Head of caudate nucleus (tissue), 42 donors: ENCODE data around the gene CLECL1.
"Not testable (repeated sequence)": the region's sequence is repeated elsewhere in the genome, so short reads cannot be mapped to it uniquely, and the experiment has no call there.

ENCODE experiments used
- DNase-seq, 42 donors: peaks; one replicate each; pipeline versions ENCODE4 v3.0.0 to v3.0.0-alpha.2; 2020 to 2021; ENCODE audit warnings: mixed read lengths in 7 of 42
- intact Hi-C: fragments of 100-400 bp; cut with DNase I; formaldehyde crosslinking; loops from one replicate; pipeline ENCODE4 v1.15.0; 2022

The CLECL1 gene

DNA sequence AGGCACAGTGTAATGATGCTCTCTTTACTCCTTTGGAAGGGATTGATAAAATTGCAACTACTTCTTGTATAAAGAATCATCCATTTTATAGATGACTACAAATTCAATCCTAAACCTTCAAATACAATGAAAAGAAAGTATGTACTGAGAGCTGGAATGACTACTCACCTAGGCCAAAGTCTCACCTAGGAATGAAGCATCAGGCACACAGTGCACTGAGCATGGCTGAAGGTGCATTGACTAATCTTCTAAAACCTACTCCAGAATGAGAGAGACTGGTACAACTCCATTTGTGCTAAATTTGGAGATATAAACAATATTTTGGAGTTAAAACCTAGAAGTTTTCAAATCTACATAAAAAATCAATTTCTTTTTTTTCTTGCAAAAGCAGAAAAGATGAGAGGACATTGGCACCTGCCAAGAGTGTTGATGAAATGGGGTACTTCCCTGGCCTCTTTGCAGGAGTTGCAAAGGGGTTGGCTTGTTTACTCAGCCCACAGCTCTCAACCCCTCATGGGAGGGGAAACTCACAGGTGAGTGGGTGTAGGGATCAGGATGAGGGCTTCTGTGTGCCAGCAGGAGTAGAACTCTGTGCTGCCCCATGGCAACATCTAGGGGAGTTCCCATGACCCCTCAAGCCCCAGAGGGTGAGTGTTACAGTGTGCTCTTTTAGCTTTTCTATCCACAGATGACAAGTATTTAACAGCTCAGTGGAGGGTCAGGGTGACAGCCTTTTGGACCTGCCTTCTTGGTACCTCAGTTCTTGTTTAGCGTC lies 31.3 kb downstream of the CLECL1 start:
- no peak for DNase-seq
- intact Hi-C loops, result no loop called here

DNA sequence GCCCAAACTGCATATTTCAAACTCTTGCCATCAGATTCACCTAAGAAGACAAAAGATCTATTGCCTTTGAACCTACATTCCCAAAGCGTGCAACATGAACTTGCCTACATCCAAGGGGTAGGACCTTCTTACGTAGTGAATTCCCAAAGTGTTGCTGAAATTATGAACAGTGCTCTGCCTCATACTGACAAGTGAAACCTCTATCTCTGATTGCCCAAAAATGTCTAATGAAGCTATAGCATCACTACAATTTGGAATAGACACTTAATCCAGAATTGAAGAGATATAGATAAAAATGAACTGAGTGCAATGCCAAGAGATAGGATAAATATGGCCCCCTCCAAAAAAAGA lies 32.3 kb downstream of the CLECL1 start:
- DNase-seq, result no peak
- intact Hi-C loops, result no loop called here

GRCh38 chr12:9699898-9700605 lies 32.8 kb downstream of the CLECL1 start:
- intact Hi-C loops, result no loop called here

GRCh38 chr12:9699269-9699897 lies 33.5 kb downstream of the CLECL1 start:
- intact Hi-C loops, result no loop called here
- DNase-seq, result no peak

More at GRCh38 chr12:9699898-9700605, 32.8 kb downstream of the CLECL1 start:
- DNase-seq, result no peak

GRCh38 chr12:9698681-9699080 lies 34.2 kb downstream of the CLECL1 start:
- no peak for DNase-seq
- intact Hi-C loops, result no loop called here

- intact Hi-C loops, result no loop called here
- DNase-seq, result no peak
These were observed 35.3 kb downstream of the CLECL1 start for GRCh38 chr12:9697619-9698018.

DNA sequence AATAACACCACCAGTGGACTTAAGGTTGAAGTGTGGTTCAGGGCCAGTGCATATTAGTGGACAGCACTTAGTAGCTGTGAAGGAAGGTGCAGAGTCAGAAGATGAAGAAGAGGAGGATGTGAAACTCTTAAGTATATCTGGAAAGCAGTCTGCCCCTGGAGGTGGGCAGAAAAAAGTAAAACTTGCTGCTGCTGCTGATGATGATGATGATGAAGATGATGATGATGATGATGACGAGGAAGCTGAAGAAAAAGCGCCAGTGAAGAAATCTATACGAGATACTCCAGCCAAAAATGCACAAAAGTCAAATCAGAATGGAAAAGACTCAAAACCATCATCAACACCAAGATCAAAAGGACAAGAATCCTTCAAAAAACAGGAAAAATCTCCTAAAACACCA lies 37.2 kb downstream of the CLECL1 start:
- intact Hi-C loops, DNase-seq: not testable (repeated sequence)

DNA sequence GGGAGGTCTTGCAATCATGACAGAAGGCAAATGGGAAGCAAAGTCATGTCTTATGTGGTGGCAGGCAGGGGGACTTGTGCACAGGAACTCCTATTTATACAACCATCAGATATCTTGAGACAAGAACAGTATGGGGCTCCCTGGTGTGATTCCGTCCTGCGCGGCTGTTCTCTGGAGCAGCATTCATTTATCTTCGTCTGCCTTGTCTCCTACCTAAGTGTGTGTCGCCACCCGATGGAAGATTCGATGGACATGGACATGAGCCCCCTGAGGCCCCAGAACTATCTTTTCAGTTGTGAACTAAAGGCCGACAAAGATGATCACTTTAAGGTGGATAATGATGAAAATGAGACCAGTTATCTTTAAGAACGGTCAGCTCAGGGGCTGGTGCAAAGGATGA lies 37.7 kb downstream of the CLECL1 start:
- intact Hi-C loops, DNase-seq: not testable (repeated sequence)

DNA sequence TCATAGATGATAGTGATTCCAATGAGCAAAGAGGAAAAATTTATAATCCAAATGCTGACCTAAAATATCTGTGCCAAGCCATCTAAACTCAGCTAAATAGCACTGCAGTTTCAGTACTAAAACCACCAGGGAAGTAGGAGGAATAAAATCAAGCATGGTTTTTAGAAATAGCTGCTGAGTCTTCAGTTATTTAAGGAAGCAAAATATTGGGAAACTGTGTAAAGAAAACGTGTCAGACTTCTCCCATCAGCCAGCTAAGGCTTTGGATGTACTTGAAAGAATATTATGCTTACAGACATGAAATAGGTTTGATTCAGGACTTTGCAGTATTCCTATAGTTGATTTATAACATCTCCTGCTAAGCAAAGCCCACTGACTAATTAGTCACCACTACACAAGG lies 38.7 kb downstream of the CLECL1 start:
- DNase-seq, result peak in 1 of 42 donors; percentile 14
- intact Hi-C loops, result no loop called here

DNA sequence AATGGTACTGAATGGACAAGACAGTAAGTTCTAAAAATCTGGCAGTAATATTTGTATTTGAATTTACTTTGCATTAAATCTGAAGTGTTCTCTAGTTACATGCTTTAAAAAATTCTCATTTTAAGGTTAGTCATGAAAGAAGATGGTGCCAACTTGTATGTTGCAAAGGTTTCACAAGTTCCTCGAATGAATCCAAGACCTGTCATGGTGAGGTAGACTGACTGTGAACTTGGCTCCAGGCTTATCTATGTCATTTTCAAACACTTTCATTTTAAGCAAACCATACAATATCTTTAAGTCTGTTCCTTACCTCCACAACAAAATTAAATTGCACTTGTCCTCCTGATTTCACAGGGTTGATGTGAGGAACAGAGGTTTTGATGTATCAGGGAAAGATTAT lies 40.0 kb downstream of the CLECL1 start:
- intact Hi-C loops, result no loop called here
- DNase-seq, result no peak

DNA sequence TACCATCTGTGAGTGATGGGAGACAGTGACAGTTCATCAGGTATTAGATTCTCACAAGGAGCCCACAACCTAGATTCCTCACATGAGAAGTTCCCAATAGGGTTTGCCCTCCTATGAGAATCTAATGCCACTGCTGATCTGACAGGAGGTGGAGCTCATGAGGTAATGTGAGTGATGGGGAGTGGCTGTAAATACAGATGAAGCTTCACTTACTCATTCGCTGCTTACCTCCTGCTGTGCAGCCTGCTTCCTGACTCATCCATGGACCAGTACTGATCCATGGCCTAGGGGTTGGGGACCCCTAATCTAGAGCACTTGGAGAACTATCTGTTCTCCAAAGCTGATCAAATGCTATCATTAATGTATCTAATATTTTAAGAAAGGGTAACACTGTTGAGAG lies 45.7 kb downstream of the CLECL1 start:
- DNase-seq, result no peak
- intact Hi-C loops, result no loop called here

DNA sequence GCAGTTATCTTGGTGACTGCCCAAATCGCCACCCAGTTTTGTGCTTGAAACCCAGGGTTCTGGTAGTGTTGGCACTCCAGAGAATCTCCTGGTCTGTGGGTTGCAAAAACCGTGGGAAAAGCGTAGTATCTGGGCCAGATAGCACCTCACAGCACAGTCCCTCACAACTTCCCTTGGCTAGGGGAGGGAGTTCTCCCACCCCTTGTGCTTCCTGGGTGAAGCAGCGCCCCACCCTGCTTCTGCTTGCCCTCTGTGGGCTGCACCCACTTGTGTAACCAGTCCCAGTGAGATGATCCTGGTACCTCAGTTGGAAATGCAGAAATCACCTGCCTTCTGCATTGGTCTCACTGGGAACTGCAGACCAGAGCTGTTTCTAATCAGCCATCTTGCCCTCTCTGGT lies 47.0 kb downstream of the CLECL1 start:
- intact Hi-C loops, result no loop called here
- DNase-seq, result no peak

GRCh38 chr12:9685366-9685765 lies 47.5 kb downstream of the CLECL1 start:
- intact Hi-C loops, DNase-seq: not testable (repeated sequence)

DNA sequence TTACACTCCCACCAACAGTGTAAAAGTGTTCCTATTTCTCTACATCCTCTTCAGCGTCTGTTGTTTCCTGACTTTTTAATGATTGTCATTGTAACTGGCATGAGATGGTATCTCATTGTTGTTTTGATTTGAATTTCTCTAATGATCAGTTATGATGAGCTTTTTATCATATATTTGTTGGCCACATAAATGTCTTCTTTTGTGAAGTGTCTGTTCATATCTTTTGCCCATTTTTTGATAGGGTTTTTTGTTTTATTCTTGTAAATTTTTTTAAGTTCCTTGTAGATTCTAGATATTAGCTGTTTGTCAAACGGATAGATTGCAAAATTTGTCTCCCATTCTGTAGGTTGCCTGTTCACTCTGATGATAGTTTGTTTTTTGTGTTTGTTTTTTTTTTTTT lies 49.9 kb downstream of the CLECL1 start:
- intact Hi-C loops, DNase-seq: not testable (repeated sequence)

- DNase-seq, intact Hi-C loops: not testable (repeated sequence)
These were observed 50.4 kb downstream of the CLECL1 start for GRCh38 chr12:9682508-9682907.

DNA sequence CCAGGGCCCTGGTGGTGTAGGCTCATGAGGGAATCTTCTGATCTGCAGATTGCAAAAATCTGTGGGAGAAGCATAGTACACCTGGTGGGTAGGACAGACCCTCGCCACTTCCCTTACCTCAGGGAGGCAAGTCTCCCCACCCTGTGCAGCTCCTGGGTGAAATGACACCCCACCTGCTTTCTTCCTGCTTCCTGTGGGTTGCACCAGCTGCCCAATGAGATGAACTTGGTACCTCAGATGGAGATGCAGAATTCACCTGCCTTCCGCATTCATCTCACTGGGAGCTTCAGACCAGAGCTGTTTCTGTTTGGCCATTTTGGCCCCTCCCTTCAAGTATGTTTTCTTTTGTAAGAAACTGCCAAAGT lies 58.7 kb downstream of the CLECL1 start:
- no peak for DNase-seq
- intact Hi-C loops, result no loop called here

DNA sequence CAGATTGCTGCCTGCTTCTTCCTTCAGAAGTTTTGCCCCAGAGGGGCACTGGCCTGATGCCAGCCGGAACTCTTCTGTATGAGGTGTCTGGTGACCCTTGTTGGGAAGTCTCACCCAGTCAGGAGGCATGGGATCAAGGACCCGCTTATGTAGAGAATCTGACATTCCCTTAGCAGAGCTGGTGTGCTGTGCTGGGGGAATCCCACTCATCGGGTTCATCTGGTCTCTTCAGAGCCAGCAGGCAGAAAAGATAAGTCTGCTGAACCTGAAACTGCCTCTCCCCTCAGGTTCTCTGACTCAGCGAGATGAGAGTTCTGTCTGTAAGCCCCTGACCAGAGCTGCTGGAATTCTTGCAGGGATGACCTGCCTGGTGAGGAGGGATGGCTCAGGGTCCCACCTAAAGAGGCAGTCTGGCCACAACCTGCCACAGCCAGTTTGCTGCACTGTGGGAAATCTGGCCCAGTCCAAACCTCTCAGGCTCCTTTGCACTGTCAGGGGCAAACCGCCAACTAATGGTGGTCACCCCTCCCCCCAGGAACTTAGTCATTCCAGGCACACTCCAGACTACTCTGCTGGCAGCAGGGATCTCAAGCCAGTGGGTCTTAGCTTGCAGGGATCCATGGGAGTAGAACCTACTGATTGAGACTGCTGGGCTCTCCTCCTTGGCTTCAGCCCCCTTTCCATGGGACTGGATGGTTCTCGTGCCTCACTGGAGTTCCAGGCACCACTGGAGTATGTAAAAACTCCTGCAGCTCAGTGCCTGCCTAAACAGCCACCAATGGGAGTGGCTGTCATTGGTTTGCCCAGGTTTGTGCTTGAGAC lies 59.3 kb downstream of the CLECL1 start:
- DNase-seq, result peak in 10 of 42 donors; percentile 7 to 47 (median 16)
- intact Hi-C loops, result no loop called here
